LNCAP (cell line): ENCODE results near the gene DRP2.

Experiments used
- TF ChIP-seq, protein P1 (sequence below): fragments of 450-650 bp; IDR thresholded peaks from 2 replicates; pipeline ENCODE4 v1.5.1; 2017; ENCODE audit warnings: mild to moderate bottlenecking

The DRP2 gene

DNA sequence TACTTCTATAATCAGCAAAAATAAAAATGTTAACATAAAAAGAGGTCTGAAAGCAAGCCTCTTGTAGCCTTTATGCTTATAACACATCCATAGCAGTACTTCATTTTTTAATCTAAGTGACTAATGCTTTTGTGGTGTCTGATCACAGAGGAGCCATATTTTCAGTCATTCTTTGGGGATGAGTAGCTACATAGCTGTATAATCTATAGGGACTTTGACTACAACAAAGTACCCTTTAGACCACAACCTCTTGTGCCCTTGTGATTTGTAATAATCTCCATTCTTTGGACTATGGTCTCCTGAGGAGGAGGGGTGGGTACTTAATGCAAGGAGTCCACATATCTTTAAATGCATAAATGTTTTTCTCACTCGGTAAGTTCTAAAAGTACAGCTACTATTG lies 9.6 kb downstream of the DRP2 start:
- TF ChIP-seq, protein P1, sequence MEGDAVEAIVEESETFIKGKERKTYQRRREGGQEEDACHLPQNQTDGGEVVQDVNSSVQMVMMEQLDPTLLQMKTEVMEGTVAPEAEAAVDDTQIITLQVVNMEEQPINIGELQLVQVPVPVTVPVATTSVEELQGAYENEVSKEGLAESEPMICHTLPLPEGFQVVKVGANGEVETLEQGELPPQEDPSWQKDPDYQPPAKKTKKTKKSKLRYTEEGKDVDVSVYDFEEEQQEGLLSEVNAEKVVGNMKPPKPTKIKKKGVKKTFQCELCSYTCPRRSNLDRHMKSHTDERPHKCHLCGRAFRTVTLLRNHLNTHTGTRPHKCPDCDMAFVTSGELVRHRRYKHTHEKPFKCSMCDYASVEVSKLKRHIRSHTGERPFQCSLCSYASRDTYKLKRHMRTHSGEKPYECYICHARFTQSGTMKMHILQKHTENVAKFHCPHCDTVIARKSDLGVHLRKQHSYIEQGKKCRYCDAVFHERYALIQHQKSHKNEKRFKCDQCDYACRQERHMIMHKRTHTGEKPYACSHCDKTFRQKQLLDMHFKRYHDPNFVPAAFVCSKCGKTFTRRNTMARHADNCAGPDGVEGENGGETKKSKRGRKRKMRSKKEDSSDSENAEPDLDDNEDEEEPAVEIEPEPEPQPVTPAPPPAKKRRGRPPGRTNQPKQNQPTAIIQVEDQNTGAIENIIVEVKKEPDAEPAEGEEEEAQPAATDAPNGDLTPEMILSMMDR: no peak

DNA sequence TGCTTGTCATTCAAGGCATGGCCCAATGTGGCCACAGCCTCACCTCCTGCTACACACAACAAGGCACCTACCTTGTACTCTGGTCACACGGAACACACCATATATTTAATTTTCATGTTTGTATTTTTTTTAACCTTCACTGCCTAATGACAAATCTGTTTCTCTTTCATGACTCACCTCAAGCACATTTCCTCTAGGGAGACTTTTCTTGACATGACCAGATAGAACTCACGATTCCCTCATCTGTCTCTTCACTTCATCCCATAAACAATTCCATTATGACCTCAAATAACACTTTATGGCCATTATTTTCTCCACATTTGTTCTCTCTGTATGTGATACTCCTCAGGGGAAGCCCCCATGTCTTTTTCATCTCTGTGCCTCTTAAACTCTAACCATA lies 11.1 kb downstream of the DRP2 start:
- TF ChIP-seq, protein P1: no peak

DNA sequence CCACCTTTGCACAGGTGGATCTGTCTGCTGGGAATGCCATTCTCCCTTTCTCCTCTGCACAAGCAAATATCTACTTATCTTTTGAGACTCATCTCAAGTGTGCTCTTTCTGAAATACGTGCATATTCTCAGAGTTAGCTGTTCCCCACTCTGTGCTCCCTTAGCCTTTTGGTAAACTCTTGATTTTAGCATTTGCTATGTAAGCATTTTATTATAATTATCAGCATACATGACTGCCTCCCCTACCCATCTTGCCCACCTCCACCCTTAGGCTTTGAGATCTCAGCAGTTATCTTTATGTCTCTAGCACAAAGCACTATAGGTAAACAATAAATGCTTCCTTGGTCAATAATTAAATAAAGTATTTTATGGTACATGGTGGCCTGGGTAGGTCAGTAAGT lies 11.5 kb downstream of the DRP2 start:
- TF ChIP-seq, protein P1: no peak

GRCh38 chrX:101232316-101232715 lies 12.7 kb downstream of the DRP2 start:
- TF ChIP-seq, protein P1: no peak

DNA sequence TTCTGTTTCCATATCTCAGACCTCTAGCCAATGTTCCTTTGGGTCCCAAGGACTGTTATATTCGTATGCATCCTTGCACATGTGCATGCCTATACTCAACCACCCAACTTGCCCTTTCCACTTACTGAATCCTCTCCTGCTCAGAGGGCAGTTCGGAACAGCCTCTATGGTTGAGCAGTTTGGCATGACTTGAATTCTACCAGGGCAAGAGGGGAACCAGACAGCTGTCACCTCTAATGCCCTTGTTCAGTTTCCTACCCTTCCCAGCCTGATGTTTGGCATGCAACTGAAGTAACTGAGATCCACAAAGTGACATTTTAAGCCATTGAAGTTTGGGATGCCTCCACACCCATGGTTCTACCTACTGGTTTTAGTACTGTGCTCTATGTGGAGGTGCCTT lies 17.5 kb downstream of the DRP2 start:
- TF ChIP-seq, protein P1: no peak

DNA sequence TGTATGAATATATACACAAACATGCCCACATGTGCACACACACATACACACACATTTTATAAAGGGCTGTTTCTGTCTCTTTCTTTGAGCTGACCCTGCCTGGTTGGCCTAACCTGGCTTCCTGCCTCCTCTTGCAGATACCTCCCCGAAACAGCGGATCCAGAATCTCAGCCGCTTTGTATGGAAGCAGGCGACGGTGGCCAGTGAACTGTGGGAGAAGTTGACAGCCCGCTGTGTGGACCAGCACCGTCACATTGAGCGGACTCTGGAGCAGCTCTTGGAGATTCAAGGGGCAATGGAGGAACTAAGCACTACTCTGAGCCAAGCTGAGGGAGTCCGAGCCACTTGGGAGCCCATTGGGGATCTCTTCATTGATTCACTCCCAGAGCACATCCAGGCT lies 21.9 kb downstream of the DRP2 start:
- TF ChIP-seq, protein P1: no peak

DNA sequence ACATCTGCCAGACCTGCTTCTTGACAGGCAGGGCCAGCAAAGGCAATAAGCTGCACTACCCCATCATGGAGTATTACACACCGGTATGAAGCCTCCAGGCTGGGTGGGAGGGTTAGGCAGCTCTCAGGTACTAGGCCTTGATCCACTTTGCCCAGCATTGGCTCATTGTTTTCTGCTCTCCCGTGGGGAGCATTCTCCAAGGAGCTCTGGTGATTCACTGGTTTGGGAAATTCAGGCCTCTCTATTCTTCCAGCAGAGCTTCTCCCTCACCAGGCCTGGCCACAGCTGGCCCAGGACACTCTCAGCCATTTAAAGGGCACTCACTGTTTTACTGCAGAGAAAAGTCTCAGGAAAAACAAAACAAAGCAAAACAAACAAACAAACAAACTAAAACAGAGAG lies 33.0 kb downstream of the DRP2 start:
- TF ChIP-seq, protein P1: no peak

GRCh38 chrX:101257448-101258258 lies 38.1 kb downstream of the DRP2 start:
- TF ChIP-seq, protein P1: no peak
